Measurements from ENCODE around the gene CRIP3. TPM values are rescaled to one million over a fixed set of nuclear protein-coding genes. Genes with fewer than 3 reads are reported as not detected.

The CRIP3 gene
- total and polyA plus RNA-seq, 10 of the 15 experiments (the other 5 are each of a cell fraction or from before 2014, with no cell fraction given) = 1.5 to 9.2 (median 2.2) TPM

DNA sequence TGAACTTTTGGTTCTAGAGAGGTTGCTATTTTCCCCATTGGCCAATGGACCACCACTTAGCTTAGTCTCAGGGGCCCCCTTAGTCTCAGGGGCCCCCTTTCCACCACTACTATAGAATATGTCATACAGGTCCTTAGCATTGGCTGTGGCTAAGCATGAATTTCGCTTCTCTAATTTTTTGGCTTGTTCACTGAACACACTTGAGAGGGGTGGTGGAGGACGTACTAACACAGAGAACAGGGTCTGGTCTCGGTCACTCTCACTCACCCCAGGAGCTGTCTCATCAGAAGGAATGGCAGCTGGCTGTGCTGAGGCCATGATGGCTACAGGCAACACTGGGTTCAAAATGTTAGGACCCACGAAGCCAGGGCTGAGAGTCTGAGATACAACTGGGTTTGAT is 30.5 kb upstream of the CRIP3 start (continued):
- peak; percentile 42 to 66; a peak in 1 of 4 replicates for TF ChIP-seq EP300 (IDR thresholded peaks at IDR 0.05; ENCODE audit: borderline replicate concordance in 1 of 2, control insufficient read depth in 1 of 2, low read depth in 2 of 2, low read length in 2 of 2)
- TF ChIP-seq EZH2 (IDR thresholded peaks at IDR 0.05; ENCODE audit: borderline replicate concordance, control insufficient read depth, low read depth, low read length) = no peak
- no peak for TF ChIP-seq ZSCAN29 (IDR thresholded peaks at IDR 0.05)
- TF ChIP-seq FOXM1 (IDR thresholded peaks at IDR 0.05; ENCODE audit: low read depth, low read length) = 0 out of 2 replicates have a peak, but pooled peaks have one; percentile 16
- TF ChIP-seq, protein P1, sequence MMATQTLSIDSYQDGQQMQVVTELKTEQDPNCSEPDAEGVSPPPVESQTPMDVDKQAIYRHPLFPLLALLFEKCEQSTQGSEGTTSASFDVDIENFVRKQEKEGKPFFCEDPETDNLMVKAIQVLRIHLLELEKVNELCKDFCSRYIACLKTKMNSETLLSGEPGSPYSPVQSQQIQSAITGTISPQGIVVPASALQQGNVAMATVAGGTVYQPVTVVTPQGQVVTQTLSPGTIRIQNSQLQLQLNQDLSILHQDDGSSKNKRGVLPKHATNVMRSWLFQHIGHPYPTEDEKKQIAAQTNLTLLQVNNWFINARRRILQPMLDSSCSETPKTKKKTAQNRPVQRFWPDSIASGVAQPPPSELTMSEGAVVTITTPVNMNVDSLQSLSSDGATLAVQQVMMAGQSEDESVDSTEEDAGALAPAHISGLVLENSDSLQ (IDR thresholded peaks at IDR 0.05) = peak; percentile 58; the same call in 1 of the 2 replicates
- TF ChIP-seq, protein P2, sequence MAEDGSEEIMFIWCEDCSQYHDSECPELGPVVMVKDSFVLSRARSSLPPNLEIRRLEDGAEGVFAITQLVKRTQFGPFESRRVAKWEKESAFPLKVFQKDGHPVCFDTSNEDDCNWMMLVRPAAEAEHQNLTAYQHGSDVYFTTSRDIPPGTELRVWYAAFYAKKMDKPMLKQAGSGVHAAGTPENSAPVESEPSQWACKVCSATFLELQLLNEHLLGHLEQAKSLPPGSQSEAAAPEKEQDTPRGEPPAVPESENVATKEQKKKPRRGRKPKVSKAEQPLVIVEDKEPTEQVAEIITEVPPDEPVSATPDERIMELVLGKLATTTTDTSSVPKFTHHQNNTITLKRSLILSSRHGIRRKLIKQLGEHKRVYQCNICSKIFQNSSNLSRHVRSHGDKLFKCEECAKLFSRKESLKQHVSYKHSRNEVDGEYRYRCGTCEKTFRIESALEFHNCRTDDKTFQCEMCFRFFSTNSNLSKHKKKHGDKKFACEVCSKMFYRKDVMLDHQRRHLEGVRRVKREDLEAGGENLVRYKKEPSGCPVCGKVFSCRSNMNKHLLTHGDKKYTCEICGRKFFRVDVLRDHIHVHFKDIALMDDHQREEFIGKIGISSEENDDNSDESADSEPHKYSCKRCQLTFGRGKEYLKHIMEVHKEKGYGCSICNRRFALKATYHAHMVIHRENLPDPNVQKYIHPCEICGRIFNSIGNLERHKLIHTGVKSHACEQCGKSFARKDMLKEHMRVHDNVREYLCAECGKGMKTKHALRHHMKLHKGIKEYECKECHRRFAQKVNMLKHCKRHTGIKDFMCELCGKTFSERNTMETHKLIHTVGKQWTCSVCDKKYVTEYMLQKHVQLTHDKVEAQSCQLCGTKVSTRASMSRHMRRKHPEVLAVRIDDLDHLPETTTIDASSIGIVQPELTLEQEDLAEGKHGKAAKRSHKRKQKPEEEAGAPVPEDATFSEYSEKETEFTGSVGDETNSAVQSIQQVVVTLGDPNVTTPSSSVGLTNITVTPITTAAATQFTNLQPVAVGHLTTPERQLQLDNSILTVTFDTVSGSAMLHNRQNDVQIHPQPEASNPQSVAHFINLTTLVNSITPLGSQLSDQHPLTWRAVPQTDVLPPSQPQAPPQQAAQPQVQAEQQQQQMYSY (CRISPR knock-in tag; IDR thresholded peaks at IDR 0.05) = no peak
- no peak for TF ChIP-seq NRF1 (conservative IDR thresholded peaks at IDR 0.05; ENCODE audit: low read depth, low read length)
- peak; percentile 85 for TF ChIP-seq RUNX3 (IDR thresholded peaks at IDR 0.05; ENCODE audit: low read length)
- TF ChIP-seq MEF2A (IDR thresholded peaks at IDR 0.05; ENCODE audit: insufficient read depth, low read depth, low read length) = 0 out of 2 replicates have a peak, but pooled peaks have one; percentile 27
- peak; percentile 6; the same call in 1 of the 2 replicates for TF ChIP-seq POLR2AphosphoS2 (IDR thresholded peaks at IDR 0.05; ENCODE audit: low read depth, low read length)
- peak; percentile 95 for TF ChIP-seq MEF2B (IDR thresholded peaks at IDR 0.05; ENCODE audit: partially characterized antibody, poor library complexity, severe bottlenecking)
- peak; percentile 43 for TF ChIP-seq DPF2 (IDR thresholded peaks at IDR 0.05)
- 0 out of 2 replicates have a peak, but pooled peaks have one; percentile 56 for TF ChIP-seq GATAD2B (conservative IDR thresholded peaks at IDR 0.05; ENCODE audit: low read depth)
- TF ChIP-seq IKZF1 (conservative IDR thresholded peaks at IDR 0.05) = peak; percentile 43
- TF ChIP-seq SPI1 (IDR thresholded peaks at IDR 0.05; ENCODE audit: borderline replicate concordance, insufficient read depth, low read depth, low read length) = peak; percentile 84
- no peak for TF ChIP-seq ZNF207 (IDR thresholded peaks at IDR 0.05; ENCODE audit: borderline replicate concordance)
- peak in 1 of 2 experiments; percentile 35; a peak in 1 of 4 replicates for TF ChIP-seq IKZF2 (IDR thresholded peaks at IDR 0.05)
- TF ChIP-seq, protein P3, sequence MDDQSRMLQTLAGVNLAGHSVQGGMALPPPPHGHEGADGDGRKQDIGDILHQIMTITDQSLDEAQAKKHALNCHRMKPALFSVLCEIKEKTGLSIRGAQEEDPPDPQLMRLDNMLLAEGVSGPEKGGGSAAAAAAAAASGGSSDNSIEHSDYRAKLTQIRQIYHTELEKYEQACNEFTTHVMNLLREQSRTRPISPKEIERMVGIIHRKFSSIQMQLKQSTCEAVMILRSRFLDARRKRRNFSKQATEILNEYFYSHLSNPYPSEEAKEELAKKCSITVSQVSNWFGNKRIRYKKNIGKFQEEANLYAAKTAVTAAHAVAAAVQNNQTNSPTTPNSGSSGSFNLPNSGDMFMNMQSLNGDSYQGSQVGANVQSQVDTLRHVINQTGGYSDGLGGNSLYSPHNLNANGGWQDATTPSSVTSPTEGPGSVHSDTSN (IDR thresholded peaks at IDR 0.05; ENCODE audit: insufficient replicate concordance, low read depth, low read length) = peak; percentile 33
- TF ChIP-seq STAT3 (IDR thresholded peaks at IDR 0.05; ENCODE audit: low read depth, low read length) = no peak
- 0 out of 2 replicates have a peak, but pooled peaks have one; percentile 15 for TF ChIP-seq CREM (IDR thresholded peaks at IDR 0.05; ENCODE audit: low read depth)
- 0 out of 2 replicates have a peak, but pooled peaks have one; percentile 15 for TF ChIP-seq IRF4 (IDR thresholded peaks at IDR 0.05; ENCODE audit: low read depth, low read length)
- peak; percentile 55 to 61; a peak in 2 of 4 replicates for TF ChIP-seq BHLHE40 (IDR thresholded peaks at IDR 0.05; ENCODE audit: borderline replicate concordance in 1 of 2, low read depth in 2 of 2, low read length in 1 of 2)
- TF ChIP-seq POU2F2 (IDR thresholded peaks at IDR 0.05; ENCODE audit: borderline replicate concordance, low read depth, low read length) = no peak
- TF ChIP-seq HDGF (IDR thresholded peaks at IDR 0.05) = peak; percentile 69; the same call in 1 of the 2 replicates
